H1 (cell line): ENCODE data around the gene TEX2. TPM values are rescaled to one million over a fixed set of nuclear protein-coding genes. Genes with fewer than 3 reads are reported as not detected.

Experiments used
- CEBPB ChIP-seq: IDR thresholded peaks from 2 replicates; pipeline ENCODE4 v1.6.1; 2012; ENCODE audit warnings: low read depth, low read length
- CREB1 ChIP-seq: IDR thresholded peaks from 2 replicates; pipeline ENCODE4 v1.6.1; 2012; ENCODE audit warnings: inconsistent platforms
- EP300 ChIP-seq, 2 experiments: IDR thresholded peaks; 1 replicate in 1 of 2; 2 replicates in 1 of 2; pipeline ENCODE4 v1.6.1; 2011 to 2012; ENCODE audit warnings: low read depth in 2 of 2, low read length in 2 of 2, mild to moderate bottlenecking in 2 of 2, borderline replicate concordance in 1 of 2, inconsistent platforms in 1 of 2, moderate library complexity in 1 of 2
- EZH2 ChIP-seq: fragments of 200-600 bp; sonication (generic); IDR thresholded peaks from 2 replicates; pipeline ENCODE4 v1.7.1; 2012; ENCODE audit warnings: low read depth, mild to moderate bottlenecking, moderate library complexity, low read length, inconsistent platforms; ENCODE audit not compliant: severe bottlenecking
- POLR2AphosphoS5 ChIP-seq: IDR thresholded peaks from 2 replicates; pipeline ENCODE4 v1.6.1; 2011; ENCODE audit warnings: low read depth, low read length
- RBBP5 ChIP-seq: IDR thresholded peaks from 2 replicates; pipeline ENCODE4 v1.7.1; 2012; ENCODE audit warnings: low read depth, mild to moderate bottlenecking, inconsistent platforms, low read length, moderate library complexity, borderline replicate concordance
- RNF2 ChIP-seq: fragments of 200-900, 300-1000 bp; sonication (generic); IDR thresholded peaks from 2 replicates; pipeline ENCODE4 v1.7.1; 2016; ENCODE audit warnings: borderline replicate concordance, low read depth, mild to moderate bottlenecking, antibody characterized with exemption, low read length; ENCODE audit not compliant: poor library complexity, severe bottlenecking; ENCODE audit errors: missing control alignments
- SP2 ChIP-seq: IDR thresholded peaks from 2 replicates; pipeline ENCODE4 v1.6.1; 2012; ENCODE audit warnings: mild to moderate bottlenecking, low read length, inconsistent platforms
- SRF ChIP-seq: IDR thresholded peaks from 2 replicates; pipeline ENCODE4 v1.6.1; 2011; ENCODE audit warnings: mild to moderate bottlenecking, low read depth, low read length, moderate library complexity
- TAF1 ChIP-seq: IDR thresholded peaks from 2 replicates; pipeline ENCODE4 v1.6.1; 2011; ENCODE audit warnings: mild to moderate bottlenecking, low read depth, low read length
- TBP ChIP-seq: IDR thresholded peaks from 2 replicates; pipeline ENCODE4 v1.6.1; 2011; ENCODE audit warnings: low read depth, low read length, improper control_type of control experiment
- TCF12 ChIP-seq: IDR thresholded peaks from 2 replicates; pipeline ENCODE4 v1.6.1; 2011; ENCODE audit warnings: low read depth, mild to moderate bottlenecking, low read length
- polyA plus RNA-seq, 7 experiments: library from polyadenylated mRNA; depleted of rRNA in 3 of 7; stranded (reverse) in 5 of 7; unstranded in 2 of 7; fragments of >200 nt in 5 of 7; fragments of 200-250 nt in 2 of 7; gene quantifications; 1 replicate in 5 of 7; 2 replicates in 1 of 7; 4 replicates in 1 of 7; pipeline versions ENCODE4 v1.2.1 to v1.2.3, GENCODE V29; 2011 to 2013; ENCODE audit warnings: missing spikeins in 2 of 7, mixed read lengths in 2 of 7
- total RNA-seq: library from RNA; stranded (reverse); fragmentation: NEBNext Ultra II Directional; extraction: Animal tissue kit (Norgen Biotek cat#: 25700); gene quantifications from 2 replicates; pipeline ENCODE4 v1.2.1, GENCODE V29; 2021
- TF ChIP-seq, protein P1 (sequence below): fragments of 300-600 bp; sonication (generic); IDR thresholded peaks from 2 replicates; pipeline ENCODE4 v1.7.1; 2012; ENCODE audit warnings: low read length, moderate library complexity, mild to moderate bottlenecking, inconsistent platforms; ENCODE audit not compliant: insufficient replicate concordance

Gene TEX2
- total and polyA plus RNA-seq, 2 of the 8 experiments (the other 6 are each of a cell fraction or from before 2014, with no cell fraction given): 6.1 to 15.6 TPM

GRCh38 chr17:64264891-64265290 lies 1.8 kb upstream of the TEX2 start (continued):
- TF ChIP-seq, protein P1, sequence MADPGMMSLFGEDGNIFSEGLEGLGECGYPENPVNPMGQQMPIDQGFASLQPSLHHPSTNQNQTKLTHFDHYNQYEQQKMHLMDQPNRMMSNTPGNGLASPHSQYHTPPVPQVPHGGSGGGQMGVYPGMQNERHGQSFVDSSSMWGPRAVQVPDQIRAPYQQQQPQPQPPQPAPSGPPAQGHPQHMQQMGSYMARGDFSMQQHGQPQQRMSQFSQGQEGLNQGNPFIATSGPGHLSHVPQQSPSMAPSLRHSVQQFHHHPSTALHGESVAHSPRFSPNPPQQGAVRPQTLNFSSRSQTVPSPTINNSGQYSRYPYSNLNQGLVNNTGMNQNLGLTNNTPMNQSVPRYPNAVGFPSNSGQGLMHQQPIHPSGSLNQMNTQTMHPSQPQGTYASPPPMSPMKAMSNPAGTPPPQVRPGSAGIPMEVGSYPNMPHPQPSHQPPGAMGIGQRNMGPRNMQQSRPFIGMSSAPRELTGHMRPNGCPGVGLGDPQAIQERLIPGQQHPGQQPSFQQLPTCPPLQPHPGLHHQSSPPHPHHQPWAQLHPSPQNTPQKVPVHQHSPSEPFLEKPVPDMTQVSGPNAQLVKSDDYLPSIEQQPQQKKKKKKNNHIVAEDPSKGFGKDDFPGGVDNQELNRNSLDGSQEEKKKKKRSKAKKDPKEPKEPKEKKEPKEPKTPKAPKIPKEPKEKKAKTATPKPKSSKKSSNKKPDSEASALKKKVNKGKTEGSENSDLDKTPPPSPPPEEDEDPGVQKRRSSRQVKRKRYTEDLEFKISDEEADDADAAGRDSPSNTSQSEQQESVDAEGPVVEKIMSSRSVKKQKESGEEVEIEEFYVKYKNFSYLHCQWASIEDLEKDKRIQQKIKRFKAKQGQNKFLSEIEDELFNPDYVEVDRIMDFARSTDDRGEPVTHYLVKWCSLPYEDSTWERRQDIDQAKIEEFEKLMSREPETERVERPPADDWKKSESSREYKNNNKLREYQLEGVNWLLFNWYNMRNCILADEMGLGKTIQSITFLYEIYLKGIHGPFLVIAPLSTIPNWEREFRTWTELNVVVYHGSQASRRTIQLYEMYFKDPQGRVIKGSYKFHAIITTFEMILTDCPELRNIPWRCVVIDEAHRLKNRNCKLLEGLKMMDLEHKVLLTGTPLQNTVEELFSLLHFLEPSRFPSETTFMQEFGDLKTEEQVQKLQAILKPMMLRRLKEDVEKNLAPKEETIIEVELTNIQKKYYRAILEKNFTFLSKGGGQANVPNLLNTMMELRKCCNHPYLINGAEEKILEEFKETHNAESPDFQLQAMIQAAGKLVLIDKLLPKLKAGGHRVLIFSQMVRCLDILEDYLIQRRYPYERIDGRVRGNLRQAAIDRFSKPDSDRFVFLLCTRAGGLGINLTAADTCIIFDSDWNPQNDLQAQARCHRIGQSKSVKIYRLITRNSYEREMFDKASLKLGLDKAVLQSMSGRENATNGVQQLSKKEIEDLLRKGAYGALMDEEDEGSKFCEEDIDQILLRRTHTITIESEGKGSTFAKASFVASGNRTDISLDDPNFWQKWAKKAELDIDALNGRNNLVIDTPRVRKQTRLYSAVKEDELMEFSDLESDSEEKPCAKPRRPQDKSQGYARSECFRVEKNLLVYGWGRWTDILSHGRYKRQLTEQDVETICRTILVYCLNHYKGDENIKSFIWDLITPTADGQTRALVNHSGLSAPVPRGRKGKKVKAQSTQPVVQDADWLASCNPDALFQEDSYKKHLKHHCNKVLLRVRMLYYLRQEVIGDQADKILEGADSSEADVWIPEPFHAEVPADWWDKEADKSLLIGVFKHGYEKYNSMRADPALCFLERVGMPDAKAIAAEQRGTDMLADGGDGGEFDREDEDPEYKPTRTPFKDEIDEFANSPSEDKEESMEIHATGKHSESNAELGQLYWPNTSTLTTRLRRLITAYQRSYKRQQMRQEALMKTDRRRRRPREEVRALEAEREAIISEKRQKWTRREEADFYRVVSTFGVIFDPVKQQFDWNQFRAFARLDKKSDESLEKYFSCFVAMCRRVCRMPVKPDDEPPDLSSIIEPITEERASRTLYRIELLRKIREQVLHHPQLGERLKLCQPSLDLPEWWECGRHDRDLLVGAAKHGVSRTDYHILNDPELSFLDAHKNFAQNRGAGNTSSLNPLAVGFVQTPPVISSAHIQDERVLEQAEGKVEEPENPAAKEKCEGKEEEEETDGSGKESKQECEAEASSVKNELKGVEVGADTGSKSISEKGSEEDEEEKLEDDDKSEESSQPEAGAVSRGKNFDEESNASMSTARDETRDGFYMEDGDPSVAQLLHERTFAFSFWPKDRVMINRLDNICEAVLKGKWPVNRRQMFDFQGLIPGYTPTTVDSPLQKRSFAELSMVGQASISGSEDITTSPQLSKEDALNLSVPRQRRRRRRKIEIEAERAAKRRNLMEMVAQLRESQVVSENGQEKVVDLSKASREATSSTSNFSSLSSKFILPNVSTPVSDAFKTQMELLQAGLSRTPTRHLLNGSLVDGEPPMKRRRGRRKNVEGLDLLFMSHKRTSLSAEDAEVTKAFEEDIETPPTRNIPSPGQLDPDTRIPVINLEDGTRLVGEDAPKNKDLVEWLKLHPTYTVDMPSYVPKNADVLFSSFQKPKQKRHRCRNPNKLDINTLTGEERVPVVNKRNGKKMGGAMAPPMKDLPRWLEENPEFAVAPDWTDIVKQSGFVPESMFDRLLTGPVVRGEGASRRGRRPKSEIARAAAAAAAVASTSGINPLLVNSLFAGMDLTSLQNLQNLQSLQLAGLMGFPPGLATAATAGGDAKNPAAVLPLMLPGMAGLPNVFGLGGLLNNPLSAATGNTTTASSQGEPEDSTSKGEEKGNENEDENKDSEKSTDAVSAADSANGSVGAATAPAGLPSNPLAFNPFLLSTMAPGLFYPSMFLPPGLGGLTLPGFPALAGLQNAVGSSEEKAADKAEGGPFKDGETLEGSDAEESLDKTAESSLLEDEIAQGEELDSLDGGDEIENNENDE: no peak
- no peak for TF ChIP-seq CEBPB
- no peak for TF ChIP-seq TAF1
- no peak for TF ChIP-seq SP2
- no peak for TF ChIP-seq EP300 (IDR thresholded peaks at IDR 0.05; ENCODE audit: borderline replicate concordance in 1 of 2, low read depth in 2 of 2, low read length in 2 of 2)
- TF ChIP-seq RNF2: no peak
- TF ChIP-seq CREB1: no peak
- no peak for TF ChIP-seq TCF12
- no peak for TF ChIP-seq EZH2
- no peak for TF ChIP-seq TBP
- no peak for TF ChIP-seq POLR2AphosphoS5
- TF ChIP-seq SRF: no peak
- TF ChIP-seq RBBP5: no peak
